ENCODE measurements around the gene SLC13A3. TPM values are rescaled to one million over a fixed set of nuclear protein-coding genes. Genes with fewer than 3 reads are reported as not detected.

Gene SLC13A3
- total RNA-seq, 4 donors from 2014 or later: 5.7 to 11.6 (median 9.3) TPM

- H3K4me1 ChIP-seq: no peaks in the 10 kb centered on the region
- no peak for DNase-seq (ENCODE audit: low spot score in 2 of 2)
- no peak overlapping the region for H3K27ac ChIP-seq
- peaks cover 0 to 9% (median 0%) of the 10 kb centered on the region in 4 donors for H3K9me3 ChIP-seq
- no peak overlapping the region for H3K4me3 ChIP-seq
- H3K27me3 ChIP-seq: no peaks in the 10 kb centered on the region
- peaks cover 0 to 7% (median 0%) of the 10 kb centered on the region in 3 donors for H3K36me3 ChIP-seq
- TF ChIP-seq CTCF (IDR thresholded peaks at IDR 0.05) (no peak), EP300 (IDR thresholded peaks at IDR 0.05) (no peak), POLR2A (IDR thresholded peaks at IDR 0.05) (no peak)
- 87 to 93% methylated on average over 4 of the region's 4 CpGs for WGBS, 2 donors
Measured at GRCh38 chr20:46660487-46660886, 9.2 kb upstream of the SLC13A3 start.

GRCh38 chr20:46657618-46658017, 6.4 kb upstream of the SLC13A3 start:
- no peak for DNase-seq (ENCODE audit: low spot score in 2 of 2)
- TF ChIP-seq EP300 (IDR thresholded peaks at IDR 0.05) (no peak), POLR2A (IDR thresholded peaks at IDR 0.05) (no peak), CTCF (IDR thresholded peaks at IDR 0.05) (no peak)

GRCh38 chr20:46657137-46657536, 5.9 kb upstream of the SLC13A3 start:
- Histone ChIP-seq H3K4me1 (no peaks in the 10 kb centered on the region), H3K4me3 (no peak overlapping the region), H3K27ac (no peak overlapping the region), H3K27me3 (peaks cover 0 to 15% of the 10 kb centered on the region in 2 donors), H3K9me3 (peaks cover 0 to 9% (median 0%) of the 10 kb centered on the region in 4 donors), H3K36me3 (peaks cover 0 to 7% (median 0%) of the 10 kb centered on the region in 3 donors)
- WGBS, 2 donors: 89 to 93% methylated on average over 8 of the region's 8 CpGs
- DNase-seq (ENCODE audit: low spot score in 2 of 2): no peak
- no peak for TF ChIP-seq EP300 (IDR thresholded peaks at IDR 0.05)
- no peak for TF ChIP-seq POLR2A (IDR thresholded peaks at IDR 0.05)
- no peak for TF ChIP-seq CTCF (IDR thresholded peaks at IDR 0.05)

More at GRCh38 chr20:46657618-46658017, 6.4 kb upstream of the SLC13A3 start:
- H3K27me3 ChIP-seq: peaks cover 0 to 10% of the 10 kb centered on the region in 2 donors
- H3K4me3 ChIP-seq: no peak overlapping the region
- H3K36me3 ChIP-seq: peaks cover 0 to 7% (median 0%) of the 10 kb centered on the region in 3 donors
- peaks cover 0 to 9% (median 0%) of the 10 kb centered on the region in 4 donors for H3K9me3 ChIP-seq
- H3K4me1 ChIP-seq: no peaks in the 10 kb centered on the region
- no peak overlapping the region for H3K27ac ChIP-seq
- WGBS, 2 donors: 74 to 75% methylated on average over 7 of the region's 7 CpGs

- no peak for DNase-seq (ENCODE audit: low spot score in 2 of 2)
Measured at GRCh38 chr20:46652699-46653098, 1.4 kb upstream of the SLC13A3 start.

More at GRCh38 chr20:46652699-46653098, 1.4 kb upstream of the SLC13A3 start:
- Histone ChIP-seq H3K36me3 (no peaks in the 10 kb centered on the region), H3K4me1 (peaks cover 0 to 7% (median 0%) of the 10 kb centered on the region in 4 donors), H3K27me3 (peaks cover 0 to 32% of the 10 kb centered on the region in 2 donors), H3K27ac (no peak overlapping the region), H3K4me3 (no peak overlapping the region), H3K9me3 (no peaks in the 10 kb centered on the region)
- TF ChIP-seq POLR2A (IDR thresholded peaks at IDR 0.05) (no peak), EP300 (IDR thresholded peaks at IDR 0.05) (no peak), CTCF (IDR thresholded peaks at IDR 0.05) (no peak)

Measured in tibial nerve (tissue), 4 donors.